Glutamatergic neuron (in vitro differentiated cells): Measurements from ENCODE around the gene FOXA2. TPM values are rescaled to one million over a fixed set of nuclear protein-coding genes. Genes with fewer than 3 reads are reported as not detected.

Experiments
- DNase-seq: peaks from one replicate; pipeline ENCODE4 v3.0.0; 2022
- H3K27ac Mint-ChIP-seq: one replicate; pipeline ENCODE4 v1.8.0; 2020; ENCODE audit warnings: mild to moderate bottlenecking, mixed read lengths, inconsistent platforms; ENCODE audit not compliant: unreplicated experiment
- H3K27me3 Mint-ChIP-seq: one replicate; pipeline ENCODE4 v1.8.0; 2020; ENCODE audit warnings: mild to moderate bottlenecking, moderate library complexity, mixed read lengths, inconsistent platforms; ENCODE audit not compliant: unreplicated experiment
- H3K36me3 Mint-ChIP-seq: one replicate; pipeline ENCODE4 v1.8.0; 2020; ENCODE audit warnings: mild to moderate bottlenecking, mixed read lengths, inconsistent platforms; ENCODE audit not compliant: unreplicated experiment
- H3K4me1 Mint-ChIP-seq: one replicate; pipeline ENCODE4 v1.8.0; 2020; ENCODE audit warnings: mild to moderate bottlenecking, low read depth, mixed read lengths, inconsistent platforms; ENCODE audit not compliant: unreplicated experiment
- H3K4me3 Mint-ChIP-seq: one replicate; pipeline ENCODE4 v1.8.0; 2020; ENCODE audit warnings: mild to moderate bottlenecking, mixed read lengths, inconsistent platforms; ENCODE audit not compliant: unreplicated experiment
- H3K9me3 Mint-ChIP-seq: one replicate; pipeline ENCODE4 v1.8.0; 2020; ENCODE audit warnings: mild to moderate bottlenecking, moderate library complexity, mixed read lengths, inconsistent platforms; ENCODE audit not compliant: unreplicated experiment
- CTCF ChIP-seq: fragments of 200-600 bp; sonication (generic); IDR thresholded peaks from one replicate; pipeline ENCODE4 v1.5.0; 2021; ENCODE audit not compliant: partially characterized antibody, unreplicated experiment
- total RNA-seq: library from RNA; stranded (reverse); fragmentation: NEBNext Ultra II Directional; extraction: Animal tissue kit (Norgen Biotek cat#: 25700); gene quantifications from one replicate; pipeline ENCODE4 v1.2.1, GENCODE V29; 2021; ENCODE audit not compliant: unreplicated experiment

FOXA2 gene
- total RNA-seq, 1 donor from 2014 or later: not detected

- H3K36me3 Mint-ChIP-seq: no peaks in the 10 kb centered on the region
- H3K9me3 Mint-ChIP-seq: peaks cover 7% of the 10 kb centered on the region
- no peak for DNase-seq
- peaks cover 42% of the 10 kb centered on the region for H3K27me3 Mint-ChIP-seq
- H3K4me3 Mint-ChIP-seq: no peak overlapping the region
- no peak overlapping the region for H3K27ac Mint-ChIP-seq
- TF ChIP-seq CTCF: no peak
- peaks cover 3% of the 10 kb centered on the region for H3K4me1 Mint-ChIP-seq
These were observed 21.1 kb downstream of the FOXA2 start for GRCh38 chr20:22563062-22563965.

- no peak overlapping the region for H3K27ac Mint-ChIP-seq
These were observed 21.8 kb downstream of the FOXA2 start for GRCh38 chr20:22562620-22563019.

GRCh38 chr20:22561965-22562577 lies 22.3 kb downstream of the FOXA2 start:
- Mint-ChIP-seq H3K4me1 (no peaks in the 10 kb centered on the region), H3K9me3 (peaks cover 3% of the 10 kb centered on the region), H3K36me3 (no peaks in the 10 kb centered on the region), H3K27me3 (peaks cover 39% of the 10 kb centered on the region), H3K4me3 (no peak overlapping the region), H3K27ac (no peak overlapping the region)
- TF ChIP-seq CTCF: no peak
- no peak for DNase-seq

More at GRCh38 chr20:22562620-22563019, 21.8 kb downstream of the FOXA2 start:
- Mint-ChIP-seq H3K4me3 (no peak overlapping the region), H3K4me1 (peaks cover 3% of the 10 kb centered on the region), H3K27me3 (peaks cover 43% of the 10 kb centered on the region), H3K36me3 (no peaks in the 10 kb centered on the region), H3K9me3 (peaks cover 7% of the 10 kb centered on the region)
- TF ChIP-seq CTCF: no peak
- DNase-seq: no peak

GRCh38 chr20:22560817-22561216 lies 23.6 kb downstream of the FOXA2 start:
- DNase-seq: no peak
- H3K4me1 Mint-ChIP-seq: no peaks in the 10 kb centered on the region
- TF ChIP-seq CTCF: no peak
- no peak overlapping the region for H3K4me3 Mint-ChIP-seq
- H3K27me3 Mint-ChIP-seq: peaks cover 40% of the 10 kb centered on the region
- H3K36me3 Mint-ChIP-seq: no peaks in the 10 kb centered on the region
- H3K27ac Mint-ChIP-seq: no peak overlapping the region
- H3K9me3 Mint-ChIP-seq: peaks cover 2% of the 10 kb centered on the region
